ENCODE measurements around the gene BRPF3.

GRCh38 chr6:36224918-36225461 is 28.4 kb downstream of the BRPF3 start:
- no peak for TF ChIP-seq CTCF (IDR thresholded peaks at IDR 0.05)
- TF ChIP-seq POLR2A (IDR thresholded peaks at IDR 0.05) = no peak
- no peak for TF ChIP-seq EP300 (IDR thresholded peaks at IDR 0.05)
